SK-N-SH (cell line): ENCODE data around the gene PSMB2.

ENCODE experiments used
- POLR2AphosphoS5 ChIP-seq: IDR thresholded peaks from 2 replicates; pipeline ENCODE4 v1.6.1; 2012; ENCODE audit warnings: low read depth, low read length
- TAF1 ChIP-seq: IDR thresholded peaks from 2 replicates; pipeline ENCODE4 v1.6.1; 2012; ENCODE audit warnings: low read depth, mild to moderate bottlenecking, low read length, moderate library complexity, borderline replicate concordance
- TF ChIP-seq, protein P1 (sequence below): fragments of 200-600 bp; sonication (generic); IDR thresholded peaks from 2 replicates; pipeline ENCODE4 v1.6.1; 2017; ENCODE audit warnings: antibody characterized with exemption, mild to moderate bottlenecking, moderate library complexity
- TF ChIP-seq, protein P2 (sequence below): IDR thresholded peaks from 2 replicates; pipeline ENCODE4 v1.6.1; 2012; ENCODE audit warnings: mild to moderate bottlenecking, low read depth, low read length, moderate library complexity
- TF ChIP-seq, protein P3 (sequence below): IDR thresholded peaks from 2 replicates; pipeline ENCODE4 v1.4.0; 2012; ENCODE audit warnings: low read depth, borderline replicate concordance
- TF ChIP-seq, protein P4 (sequence below): fragments of 150-350 bp; IDR thresholded peaks from 2 replicates; pipeline ENCODE4 v1.6.1; 2017; ENCODE audit warnings: antibody characterized with exemption, low read length, low read depth, borderline replicate concordance

DNA sequence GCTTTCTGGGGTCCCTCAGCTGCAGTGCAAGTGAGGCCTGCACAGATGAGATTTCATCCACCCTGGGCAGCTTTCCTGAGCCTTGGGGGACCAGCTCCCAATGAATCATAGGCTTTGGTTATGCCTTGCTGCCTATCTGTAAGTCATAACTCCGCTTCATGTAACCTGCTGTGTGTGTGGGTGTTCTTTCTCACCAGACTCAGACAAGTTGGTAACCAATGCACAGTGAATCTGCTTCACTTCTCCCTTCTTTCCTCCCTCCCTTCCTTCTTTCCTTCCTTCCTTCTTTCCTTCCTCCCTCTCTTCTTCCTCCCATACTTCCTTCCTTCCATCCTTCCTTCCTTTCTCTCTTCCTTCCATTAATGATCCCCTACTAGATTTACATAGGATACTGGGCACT, 34.4 kb upstream of the PSMB2 start:
- TF ChIP-seq, protein P1, sequence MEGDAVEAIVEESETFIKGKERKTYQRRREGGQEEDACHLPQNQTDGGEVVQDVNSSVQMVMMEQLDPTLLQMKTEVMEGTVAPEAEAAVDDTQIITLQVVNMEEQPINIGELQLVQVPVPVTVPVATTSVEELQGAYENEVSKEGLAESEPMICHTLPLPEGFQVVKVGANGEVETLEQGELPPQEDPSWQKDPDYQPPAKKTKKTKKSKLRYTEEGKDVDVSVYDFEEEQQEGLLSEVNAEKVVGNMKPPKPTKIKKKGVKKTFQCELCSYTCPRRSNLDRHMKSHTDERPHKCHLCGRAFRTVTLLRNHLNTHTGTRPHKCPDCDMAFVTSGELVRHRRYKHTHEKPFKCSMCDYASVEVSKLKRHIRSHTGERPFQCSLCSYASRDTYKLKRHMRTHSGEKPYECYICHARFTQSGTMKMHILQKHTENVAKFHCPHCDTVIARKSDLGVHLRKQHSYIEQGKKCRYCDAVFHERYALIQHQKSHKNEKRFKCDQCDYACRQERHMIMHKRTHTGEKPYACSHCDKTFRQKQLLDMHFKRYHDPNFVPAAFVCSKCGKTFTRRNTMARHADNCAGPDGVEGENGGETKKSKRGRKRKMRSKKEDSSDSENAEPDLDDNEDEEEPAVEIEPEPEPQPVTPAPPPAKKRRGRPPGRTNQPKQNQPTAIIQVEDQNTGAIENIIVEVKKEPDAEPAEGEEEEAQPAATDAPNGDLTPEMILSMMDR: no peak
- TF ChIP-seq POLR2AphosphoS5 (no peak), TAF1 (no peak)
- TF ChIP-seq, protein P2, sequence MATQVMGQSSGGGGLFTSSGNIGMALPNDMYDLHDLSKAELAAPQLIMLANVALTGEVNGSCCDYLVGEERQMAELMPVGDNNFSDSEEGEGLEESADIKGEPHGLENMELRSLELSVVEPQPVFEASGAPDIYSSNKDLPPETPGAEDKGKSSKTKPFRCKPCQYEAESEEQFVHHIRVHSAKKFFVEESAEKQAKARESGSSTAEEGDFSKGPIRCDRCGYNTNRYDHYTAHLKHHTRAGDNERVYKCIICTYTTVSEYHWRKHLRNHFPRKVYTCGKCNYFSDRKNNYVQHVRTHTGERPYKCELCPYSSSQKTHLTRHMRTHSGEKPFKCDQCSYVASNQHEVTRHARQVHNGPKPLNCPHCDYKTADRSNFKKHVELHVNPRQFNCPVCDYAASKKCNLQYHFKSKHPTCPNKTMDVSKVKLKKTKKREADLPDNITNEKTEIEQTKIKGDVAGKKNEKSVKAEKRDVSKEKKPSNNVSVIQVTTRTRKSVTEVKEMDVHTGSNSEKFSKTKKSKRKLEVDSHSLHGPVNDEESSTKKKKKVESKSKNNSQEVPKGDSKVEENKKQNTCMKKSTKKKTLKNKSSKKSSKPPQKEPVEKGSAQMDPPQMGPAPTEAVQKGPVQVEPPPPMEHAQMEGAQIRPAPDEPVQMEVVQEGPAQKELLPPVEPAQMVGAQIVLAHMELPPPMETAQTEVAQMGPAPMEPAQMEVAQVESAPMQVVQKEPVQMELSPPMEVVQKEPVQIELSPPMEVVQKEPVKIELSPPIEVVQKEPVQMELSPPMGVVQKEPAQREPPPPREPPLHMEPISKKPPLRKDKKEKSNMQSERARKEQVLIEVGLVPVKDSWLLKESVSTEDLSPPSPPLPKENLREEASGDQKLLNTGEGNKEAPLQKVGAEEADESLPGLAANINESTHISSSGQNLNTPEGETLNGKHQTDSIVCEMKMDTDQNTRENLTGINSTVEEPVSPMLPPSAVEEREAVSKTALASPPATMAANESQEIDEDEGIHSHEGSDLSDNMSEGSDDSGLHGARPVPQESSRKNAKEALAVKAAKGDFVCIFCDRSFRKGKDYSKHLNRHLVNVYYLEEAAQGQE: no peak
- TF ChIP-seq, protein P3, sequence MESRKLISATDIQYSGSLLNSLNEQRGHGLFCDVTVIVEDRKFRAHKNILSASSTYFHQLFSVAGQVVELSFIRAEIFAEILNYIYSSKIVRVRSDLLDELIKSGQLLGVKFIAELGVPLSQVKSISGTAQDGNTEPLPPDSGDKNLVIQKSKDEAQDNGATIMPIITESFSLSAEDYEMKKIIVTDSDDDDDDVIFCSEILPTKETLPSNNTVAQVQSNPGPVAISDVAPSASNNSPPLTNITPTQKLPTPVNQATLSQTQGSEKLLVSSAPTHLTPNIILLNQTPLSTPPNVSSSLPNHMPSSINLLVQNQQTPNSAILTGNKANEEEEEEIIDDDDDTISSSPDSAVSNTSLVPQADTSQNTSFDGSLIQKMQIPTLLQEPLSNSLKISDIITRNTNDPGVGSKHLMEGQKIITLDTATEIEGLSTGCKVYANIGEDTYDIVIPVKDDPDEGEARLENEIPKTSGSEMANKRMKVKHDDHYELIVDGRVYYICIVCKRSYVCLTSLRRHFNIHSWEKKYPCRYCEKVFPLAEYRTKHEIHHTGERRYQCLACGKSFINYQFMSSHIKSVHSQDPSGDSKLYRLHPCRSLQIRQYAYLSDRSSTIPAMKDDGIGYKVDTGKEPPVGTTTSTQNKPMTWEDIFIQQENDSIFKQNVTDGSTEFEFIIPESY: no peak
- TF ChIP-seq, protein P4, sequence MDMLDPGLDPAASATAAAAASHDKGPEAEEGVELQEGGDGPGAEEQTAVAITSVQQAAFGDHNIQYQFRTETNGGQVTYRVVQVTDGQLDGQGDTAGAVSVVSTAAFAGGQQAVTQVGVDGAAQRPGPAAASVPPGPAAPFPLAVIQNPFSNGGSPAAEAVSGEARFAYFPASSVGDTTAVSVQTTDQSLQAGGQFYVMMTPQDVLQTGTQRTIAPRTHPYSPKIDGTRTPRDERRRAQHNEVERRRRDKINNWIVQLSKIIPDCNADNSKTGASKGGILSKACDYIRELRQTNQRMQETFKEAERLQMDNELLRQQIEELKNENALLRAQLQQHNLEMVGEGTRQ: no peak
